Measurements from ENCODE around the gene PRR20E.
"Not testable (repeated sequence)": the region's sequence is repeated elsewhere in the genome, so short reads cannot be mapped to it uniquely, and the experiment has no call there.

PRR20E gene

DNA sequence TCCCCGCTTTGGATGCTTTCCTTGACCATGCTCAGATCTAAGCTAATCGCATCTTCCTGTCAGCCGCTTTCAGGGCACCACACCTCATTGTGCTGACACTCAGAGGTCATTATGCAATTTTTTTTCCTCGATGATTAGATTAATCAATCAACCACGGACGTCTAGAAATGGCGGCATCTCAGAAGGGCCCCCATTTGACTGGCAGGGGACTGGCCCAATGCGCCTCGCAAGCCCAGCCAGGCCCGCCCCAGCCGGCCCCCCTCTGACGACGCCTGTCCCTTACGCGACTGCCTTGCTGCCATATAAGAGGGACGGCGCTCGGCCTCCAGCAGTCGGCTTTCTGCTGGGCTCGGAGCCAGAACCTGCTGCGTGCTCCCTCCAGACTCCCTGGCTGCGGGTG, at the start of gene PRR20E:
PRR20E (plus strand) TSS at position 301 of the 400 bp plus-strand sequence. CDS start 387 bp downstream, outside the sequence.
- not testable (repeated sequence) for DNase-seq

DNA sequence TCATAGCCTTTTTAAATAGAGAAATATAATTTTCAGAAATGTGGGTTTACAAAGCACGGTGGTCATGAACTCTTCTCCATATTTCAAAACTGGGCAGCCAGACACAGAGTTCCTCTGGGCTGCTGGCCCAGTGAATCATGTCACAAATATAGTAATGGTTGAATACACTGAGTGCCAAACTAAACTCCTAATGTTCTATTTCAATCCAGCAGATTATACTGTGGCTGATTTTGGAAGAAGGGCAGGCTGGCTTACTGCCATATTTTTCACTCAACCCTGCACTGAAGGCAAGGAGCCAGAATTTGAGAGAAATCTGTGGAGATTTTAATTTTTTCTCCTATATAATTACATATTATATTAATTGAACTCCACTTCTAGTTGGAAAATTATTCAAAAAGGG, 43.3 kb upstream of the PRR20E start:
- DNase-seq, result no peak

GRCh38 chr13:57128909-57129308, 38.1 kb upstream of the PRR20E start:
- no peak for DNase-seq

- DNase-seq, result no peak
Measured at GRCh38 chr13:57136093-57136492, 30.9 kb upstream of the PRR20E start.

- no peak for DNase-seq
Measured at GRCh38 chr13:57137585-57137984, 29.4 kb upstream of the PRR20E start.

- DNase-seq, result no peak
Measured at GRCh38 chr13:57138988-57139387, 28.0 kb upstream of the PRR20E start.

GRCh38 chr13:57139781-57140180, 27.2 kb upstream of the PRR20E start:
- not testable (repeated sequence) for DNase-seq

DNA sequence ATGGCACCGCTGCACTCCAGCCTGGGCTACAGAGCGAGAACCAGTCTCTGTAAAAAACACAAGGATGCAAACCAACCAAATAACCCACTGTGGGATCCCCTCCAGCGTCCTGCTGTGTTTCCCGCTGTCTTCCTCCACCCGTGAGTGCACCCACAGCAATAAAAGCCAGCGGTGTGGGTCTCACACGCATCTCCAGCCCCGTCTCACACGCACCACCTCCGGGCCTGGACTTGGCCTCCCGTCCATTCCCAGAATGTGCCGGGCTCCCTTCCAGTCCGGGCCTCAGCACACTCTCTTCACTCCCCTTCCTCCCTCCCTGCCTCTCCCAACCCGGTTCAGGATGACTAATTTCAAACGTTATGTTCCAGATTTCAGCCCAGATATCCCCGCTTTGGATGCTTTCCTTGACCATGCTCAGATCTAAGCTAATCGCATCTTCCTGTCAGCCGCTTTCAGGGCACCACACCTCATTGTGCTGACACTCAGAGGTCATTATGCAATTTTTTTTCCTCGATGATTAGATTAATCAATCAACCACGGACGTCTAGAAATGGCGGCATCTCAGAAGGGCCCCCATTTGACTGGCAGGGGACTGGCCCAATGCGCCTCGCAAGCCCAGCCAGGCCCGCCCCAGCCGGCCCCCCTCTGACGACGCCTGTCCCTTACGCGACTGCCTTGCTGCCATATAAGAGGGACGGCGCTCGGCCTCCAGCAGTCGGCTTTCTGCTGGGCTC, 26.6 kb upstream of the PRR20E start, which contains the start of gene PRR20A:
PRR20A (plus strand) TSS at position 684 of the 734 bp plus-strand sequence. CDS start 387 bp downstream, outside the sequence.
- not testable (repeated sequence) for DNase-seq

GRCh38 chr13:57147188-57147587, 19.8 kb upstream of the PRR20E start, which contains the start of gene PRR20B:
Gene PRR20B, plus strand, starts transcription at chr13:57147488. Its CDS starts 387 bp downstream, at chr13:57147875.
- DNase-seq, result not testable (repeated sequence)

GRCh38 chr13:57148106-57148505, 18.9 kb upstream of the PRR20E start:
- not testable (repeated sequence) for DNase-seq

DNA sequence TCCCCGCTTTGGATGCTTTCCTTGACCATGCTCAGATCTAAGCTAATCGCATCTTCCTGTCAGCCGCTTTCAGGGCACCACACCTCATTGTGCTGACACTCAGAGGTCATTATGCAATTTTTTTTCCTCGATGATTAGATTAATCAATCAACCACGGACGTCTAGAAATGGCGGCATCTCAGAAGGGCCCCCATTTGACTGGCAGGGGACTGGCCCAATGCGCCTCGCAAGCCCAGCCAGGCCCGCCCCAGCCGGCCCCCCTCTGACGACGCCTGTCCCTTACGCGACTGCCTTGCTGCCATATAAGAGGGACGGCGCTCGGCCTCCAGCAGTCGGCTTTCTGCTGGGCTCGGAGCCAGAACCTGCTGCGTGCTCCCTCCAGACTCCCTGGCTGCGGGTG, 13.2 kb upstream of the PRR20E start, which contains the start of gene PRR20C:
PRR20C (plus strand) TSS at position 301 of the 400 bp plus-strand sequence. CDS start 387 bp downstream, outside the sequence.
- DNase-seq, result not testable (repeated sequence)

DNA sequence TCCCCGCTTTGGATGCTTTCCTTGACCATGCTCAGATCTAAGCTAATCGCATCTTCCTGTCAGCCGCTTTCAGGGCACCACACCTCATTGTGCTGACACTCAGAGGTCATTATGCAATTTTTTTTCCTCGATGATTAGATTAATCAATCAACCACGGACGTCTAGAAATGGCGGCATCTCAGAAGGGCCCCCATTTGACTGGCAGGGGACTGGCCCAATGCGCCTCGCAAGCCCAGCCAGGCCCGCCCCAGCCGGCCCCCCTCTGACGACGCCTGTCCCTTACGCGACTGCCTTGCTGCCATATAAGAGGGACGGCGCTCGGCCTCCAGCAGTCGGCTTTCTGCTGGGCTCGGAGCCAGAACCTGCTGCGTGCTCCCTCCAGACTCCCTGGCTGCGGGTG, 6.7 kb upstream of the PRR20E start, which contains the start of gene PRR20D:
PRR20D (plus strand) TSS at position 301 of the 400 bp plus-strand sequence. CDS start 387 bp downstream, outside the sequence.
- DNase-seq, result not testable (repeated sequence)

DNA sequence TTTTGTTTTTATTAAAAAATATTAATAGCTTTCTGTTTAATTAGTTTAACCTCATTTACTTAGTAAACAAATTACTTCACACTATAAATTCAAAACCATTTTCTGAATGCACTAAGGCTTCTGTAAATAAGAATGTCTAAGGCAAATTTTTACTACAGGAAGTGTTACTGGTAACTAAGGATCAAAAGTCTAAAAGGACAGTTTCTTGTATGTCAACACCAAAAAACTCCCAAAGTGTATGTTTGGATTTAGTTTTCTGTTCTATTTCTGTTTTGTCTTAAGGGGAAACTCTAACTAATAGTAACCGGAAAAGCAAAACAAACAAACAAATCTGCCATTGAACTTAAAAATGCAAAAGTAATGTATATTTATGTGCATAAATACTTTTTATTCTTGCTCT, 24.7 kb downstream of the PRR20E start:
- DNase-seq, result no peak

DNA sequence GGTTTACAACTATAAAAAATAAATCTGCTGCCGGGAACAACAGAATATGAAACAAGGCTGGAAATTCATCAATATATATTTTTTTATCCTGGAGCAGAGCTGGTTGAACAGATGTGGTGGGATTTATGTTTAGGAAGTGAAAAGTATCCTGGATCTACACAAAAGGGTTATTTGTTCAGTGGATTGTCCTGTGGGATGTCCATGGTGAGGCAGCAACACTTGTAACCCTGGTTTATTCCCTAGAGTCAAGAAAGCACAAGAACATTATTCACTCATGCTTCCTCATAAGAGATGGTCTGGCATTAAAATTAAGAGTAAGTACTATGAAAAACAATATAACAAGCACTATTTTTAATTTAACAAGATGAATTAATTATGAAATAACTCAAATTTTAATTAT, 46.0 kb downstream of the PRR20E start:
- no peak for DNase-seq

Measured in activated effector memory CD4-positive, alpha-beta T cell treated with anti-CD3 and anti-CD28 coated beads, Interleukin-2, amount 50 U/mL, for 16 hours (primary cell).